HL-60/S4 treated with phorbol 12-myristate 13-acetate at 8.2 ng/mL for 4 days and 3 days (cell line): ENCODE measurements around the gene ERP27.

Source experiments
- in situ Hi-C: fragments of 300-500 bp; cut with MboI; formaldehyde crosslinking; loops from 2 replicates; pipeline ENCODE4 v1.15.0; 2022; ENCODE audit warnings: low sequenced_read_pairs

ERP27 gene

GRCh38 chr12:14942196-14942931 is 4.0 kb upstream of the ERP27 start:
- in situ Hi-C loops = no loop called here

- in situ Hi-C loops = no loop called here
Observed at GRCh38 chr12:14941369-14941768, 3.0 kb upstream of the ERP27 start.

- in situ Hi-C loops = no loop called here
Observed at GRCh38 chr12:14937689-14938088, 648 bp downstream of the ERP27 start.

DNA sequence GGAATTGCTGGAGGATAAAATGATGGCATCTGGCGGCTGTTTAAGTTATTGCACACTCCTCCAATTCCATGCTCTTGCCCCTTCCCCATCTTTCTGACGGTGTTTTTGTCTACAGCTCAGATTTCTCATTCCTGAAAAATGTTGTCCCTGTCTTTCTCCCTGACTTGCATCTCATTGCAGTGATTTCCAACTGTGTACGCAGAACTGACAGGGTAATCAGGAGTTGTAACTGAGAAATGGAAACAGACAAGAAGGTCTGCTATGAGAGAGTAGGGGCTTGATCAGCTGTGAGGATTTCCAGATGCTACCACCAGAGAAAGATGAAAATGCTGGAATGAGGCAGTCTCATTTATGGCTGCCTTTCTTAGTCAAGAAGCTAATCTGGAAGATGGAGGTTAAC is 1.3 kb downstream of the ERP27 start:
- in situ Hi-C loops = no loop called here

DNA sequence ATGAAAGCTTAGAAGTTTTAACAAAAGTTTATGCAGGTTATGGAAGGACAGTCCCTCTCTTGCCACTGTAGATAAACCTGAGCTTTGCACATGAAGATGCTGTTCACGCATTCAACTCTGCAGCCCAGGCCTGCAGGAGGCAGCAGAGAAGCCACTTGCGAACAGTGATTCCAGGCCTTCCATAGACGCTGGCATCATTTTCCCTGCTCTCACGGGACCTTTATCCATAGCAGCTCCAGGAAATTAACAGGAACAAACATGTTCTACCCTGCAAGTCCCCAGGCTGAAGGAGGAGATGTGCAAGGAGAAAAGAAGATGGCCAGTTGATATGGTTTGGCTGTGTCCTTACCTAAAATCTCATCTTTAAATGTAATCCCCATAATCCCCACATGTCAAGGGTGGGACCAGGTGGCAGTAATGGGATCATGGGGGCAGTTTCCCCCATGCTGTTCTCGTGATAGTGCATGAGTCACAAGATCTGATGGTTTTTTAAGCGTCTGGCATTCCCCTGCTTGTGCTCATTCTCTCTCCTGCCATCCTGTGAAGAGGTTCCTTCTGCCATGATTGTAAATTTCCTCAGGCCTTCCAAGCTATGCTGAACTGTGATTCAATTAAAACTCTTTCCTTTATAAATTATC is 2.0 kb downstream of the ERP27 start:
- in situ Hi-C loops = no loop called here

DNA sequence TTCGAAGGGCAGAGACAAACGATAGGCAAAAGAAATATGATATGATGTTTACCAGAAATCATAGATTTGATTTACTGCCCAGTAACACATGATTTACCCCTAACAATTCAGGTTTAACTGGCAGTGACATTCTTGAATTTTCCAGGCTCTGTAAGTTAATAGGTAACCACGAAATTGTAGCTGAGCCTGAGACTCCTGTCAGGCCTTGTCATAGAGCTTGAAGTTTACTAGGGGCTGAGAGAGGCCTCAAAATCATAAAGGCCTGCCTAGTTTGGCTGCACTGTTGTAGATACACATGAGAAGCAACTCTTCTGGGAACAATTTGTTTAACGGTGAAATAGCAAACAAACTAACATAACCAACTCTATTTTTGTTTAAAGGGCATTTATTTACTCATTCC is 3.3 kb downstream of the ERP27 start:
- in situ Hi-C loops = no loop called here

DNA sequence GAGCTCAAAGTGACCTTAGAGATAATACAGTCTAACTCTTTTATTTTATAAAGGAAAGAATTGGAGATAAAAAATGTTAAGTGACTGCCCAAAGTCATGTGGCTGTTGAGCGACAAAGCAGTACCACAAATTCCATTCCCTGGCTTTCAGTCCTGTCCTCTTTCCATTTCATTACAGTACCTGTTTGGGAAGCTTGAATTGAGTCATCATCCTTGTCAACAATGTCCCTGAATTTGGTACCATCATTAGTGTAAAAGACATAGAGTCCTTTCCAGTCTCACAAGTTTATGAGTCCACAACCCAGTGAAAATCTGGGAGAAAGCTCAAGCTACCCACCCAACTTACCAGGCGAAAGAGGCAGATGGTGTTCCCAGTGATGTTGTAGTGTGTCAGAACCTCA is 3.8 kb downstream of the ERP27 start:
- in situ Hi-C loops = no loop called here

- in situ Hi-C loops = no loop called here
Observed at GRCh38 chr12:14931791-14932560, 6.4 kb downstream of the ERP27 start.

DNA sequence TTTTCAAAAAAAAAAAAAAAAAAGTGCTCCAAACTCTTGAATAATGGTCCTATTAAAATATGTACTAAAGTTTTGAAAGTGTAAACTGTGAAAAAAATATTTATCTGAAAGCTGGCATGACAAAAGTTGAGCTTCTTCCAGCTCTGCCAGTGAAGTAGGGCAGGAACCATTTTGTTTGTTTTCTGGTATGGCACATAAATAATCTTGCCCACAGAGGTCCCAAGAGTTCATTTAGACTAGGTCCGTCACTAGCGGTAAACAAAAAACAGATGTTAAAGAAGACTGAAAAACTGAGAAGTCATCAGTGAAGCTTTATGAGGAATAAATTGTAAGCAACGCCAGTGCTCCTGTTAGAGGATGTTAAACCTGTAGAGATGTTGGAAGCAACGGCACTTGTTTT is 7.0 kb downstream of the ERP27 start:
- in situ Hi-C loops = no loop called here

DNA sequence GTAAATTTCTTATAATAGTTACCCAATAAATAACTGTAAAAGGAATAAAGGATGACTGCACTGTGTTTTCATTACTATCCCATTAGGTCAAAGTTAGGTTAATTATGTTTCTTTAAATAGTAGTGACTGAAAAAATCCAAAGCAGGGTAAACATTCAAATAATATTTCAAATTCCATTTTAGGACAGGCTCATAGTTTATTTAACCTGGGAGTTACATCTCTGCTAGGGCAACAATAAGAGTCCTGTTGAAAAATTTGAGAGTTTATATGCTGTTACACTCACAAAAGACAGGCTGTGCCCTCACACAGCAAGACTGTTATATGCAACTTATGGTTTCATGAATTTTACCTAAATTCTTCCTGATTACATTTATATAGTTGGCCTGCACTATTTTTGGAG is 8.0 kb downstream of the ERP27 start:
- in situ Hi-C loops = no loop called here

GRCh38 chr12:14928931-14929330 is 9.4 kb downstream of the ERP27 start:
- in situ Hi-C loops = no loop called here

DNA sequence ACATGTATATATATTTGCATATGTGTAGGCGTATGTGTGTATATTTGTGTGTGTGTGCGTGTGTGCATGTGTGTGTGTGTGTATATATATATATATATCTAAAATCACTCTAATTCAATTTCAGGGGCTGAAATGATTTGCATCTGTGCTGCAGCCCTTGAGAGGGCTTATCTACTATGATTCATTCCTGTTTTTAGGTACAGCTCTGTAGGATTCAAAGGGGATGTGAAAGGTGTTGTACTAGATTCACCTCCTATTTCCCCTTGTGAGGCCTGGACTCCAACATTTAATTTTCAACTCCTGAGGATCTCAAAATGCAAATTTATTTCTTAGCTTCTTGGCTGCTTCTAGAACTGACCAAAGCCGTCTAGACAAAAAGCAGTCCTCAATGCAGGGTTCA is 11.1 kb downstream of the ERP27 start:
- in situ Hi-C loops = no loop called here

- in situ Hi-C loops = no loop called here
Observed at GRCh38 chr12:14924541-14924940, 13.8 kb downstream of the ERP27 start.

GRCh38 chr12:14923944-14924343 is 14.4 kb downstream of the ERP27 start:
- in situ Hi-C loops = no loop called here

DNA sequence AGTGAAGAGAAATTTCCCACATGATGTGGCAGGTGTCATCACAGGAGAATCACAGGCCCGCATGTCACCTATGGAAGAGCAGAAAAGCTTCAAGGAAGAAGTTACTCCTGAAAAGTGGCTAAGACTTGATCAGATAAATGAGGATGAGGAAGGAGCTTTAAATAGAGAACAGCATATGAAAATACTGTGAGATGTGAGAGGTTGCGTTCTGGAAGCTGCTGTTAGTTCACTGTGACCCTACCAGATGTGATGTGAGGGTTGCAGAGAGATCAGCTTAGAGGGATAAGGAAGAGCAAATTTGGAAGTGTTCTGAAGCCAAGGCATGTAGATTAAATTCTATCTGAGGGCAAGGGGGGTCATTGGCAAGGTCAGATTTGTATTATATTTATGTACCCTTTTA is 17.1 kb downstream of the ERP27 start:
- in situ Hi-C loops = no loop called here

DNA sequence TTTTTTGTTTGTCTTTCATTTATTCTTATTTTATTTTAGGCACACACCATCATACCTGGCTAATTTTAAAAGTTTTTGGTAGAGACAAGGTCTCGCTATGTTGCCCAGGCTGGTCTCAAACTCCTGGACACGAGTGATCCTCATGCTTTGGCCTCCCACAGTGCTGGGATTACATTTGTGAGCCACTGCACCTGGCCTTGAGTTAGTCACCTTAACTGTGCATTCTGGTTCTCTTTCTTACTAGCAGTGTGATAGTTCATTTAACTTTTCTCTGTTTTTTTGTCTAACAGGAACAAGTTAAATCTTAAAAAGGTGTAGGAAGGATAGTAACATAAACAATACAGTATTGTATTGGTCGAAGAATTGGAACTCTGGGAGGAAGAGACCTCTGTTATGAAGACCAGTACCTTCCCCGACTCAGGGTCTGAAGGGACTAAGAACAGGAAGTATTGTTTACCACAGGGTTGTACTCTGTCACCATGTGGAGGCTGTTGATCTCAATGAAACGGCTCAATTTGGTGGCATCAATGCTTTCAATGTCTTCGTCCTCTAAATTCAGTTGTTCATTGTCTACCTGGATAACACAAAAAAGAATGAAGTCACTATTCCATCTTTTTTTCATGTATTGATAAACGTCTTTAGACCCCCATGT is 17.7 kb downstream of the ERP27 start:
- in situ Hi-C loops = no loop called here

DNA sequence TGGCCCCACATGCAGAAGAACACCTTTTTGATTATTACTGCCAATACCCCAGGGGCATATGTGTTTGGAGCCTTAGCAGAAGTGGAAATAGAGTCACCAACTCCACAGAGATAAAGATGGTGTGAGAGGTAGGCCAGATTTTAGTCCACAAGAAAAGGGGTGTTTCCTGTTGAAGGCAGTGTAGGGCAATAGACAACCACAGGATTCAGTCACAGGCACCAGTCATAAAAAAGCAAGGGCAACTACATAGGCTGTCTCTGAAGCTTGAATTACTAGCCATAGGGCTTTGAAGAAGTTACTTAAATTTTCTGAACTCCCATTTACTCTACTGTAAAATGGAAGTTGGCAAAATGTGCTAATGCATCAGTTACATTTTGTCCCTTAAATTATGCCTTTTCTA is 18.9 kb downstream of the ERP27 start:
- in situ Hi-C loops = no loop called here

DNA sequence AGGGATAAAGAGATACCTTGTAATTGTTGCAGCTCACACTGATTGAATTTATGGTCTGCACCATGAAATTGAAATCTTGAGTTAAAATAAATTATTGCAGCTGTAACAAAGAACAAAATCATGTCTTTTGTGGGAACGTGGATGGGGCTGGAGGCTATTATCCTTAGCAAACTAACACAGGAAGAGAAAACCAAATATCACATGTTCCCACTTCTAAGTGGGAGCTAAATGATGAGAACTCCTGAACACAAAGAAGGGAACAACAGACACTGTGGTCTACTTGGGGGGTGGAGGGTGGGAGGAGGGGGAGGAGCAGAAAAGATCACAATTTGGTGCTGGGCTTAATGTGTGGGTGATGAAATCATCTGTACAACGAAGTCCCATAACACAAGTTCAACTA is 22.6 kb downstream of the ERP27 start:
- in situ Hi-C loops = no loop called here

DNA sequence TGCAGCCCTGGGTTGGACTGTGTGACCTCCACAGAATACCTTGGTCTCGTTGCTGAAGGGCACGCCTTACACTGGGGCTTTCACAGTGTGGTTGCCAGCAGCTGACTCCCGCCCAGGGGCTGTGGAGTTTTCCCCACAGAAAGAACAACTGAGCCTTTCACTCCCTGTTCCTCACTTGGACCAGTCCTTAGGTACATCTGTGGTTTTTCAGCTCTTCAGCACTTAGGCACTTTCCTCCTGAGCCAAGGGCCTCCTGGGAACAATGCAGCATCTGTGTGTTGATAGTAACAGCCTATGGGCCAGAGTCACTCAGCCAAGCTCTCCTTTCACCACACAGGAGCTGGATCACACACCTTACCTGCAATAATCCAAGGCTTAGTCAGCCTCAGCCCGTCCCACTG is 25.0 kb downstream of the ERP27 start:
- in situ Hi-C loops = no loop called here

DNA sequence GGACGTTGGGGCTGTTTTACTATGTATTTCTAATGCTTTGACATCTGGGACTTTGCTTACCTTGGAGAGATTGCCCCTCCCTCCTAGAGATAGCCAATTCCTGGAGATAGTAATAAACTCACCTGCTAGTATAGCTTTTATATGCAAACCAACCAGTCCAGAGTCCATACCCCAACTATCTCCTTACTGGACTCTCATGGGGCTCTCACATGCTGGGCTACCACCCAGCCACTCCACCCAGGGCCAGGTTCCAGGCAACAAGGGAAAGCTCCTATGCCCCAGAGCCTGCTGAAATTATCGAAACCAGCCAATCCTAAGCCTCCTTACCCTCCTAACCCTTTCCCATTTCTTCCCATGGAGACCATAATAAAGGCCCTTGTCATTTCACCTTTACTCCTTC is 27.2 kb downstream of the ERP27 start:
- in situ Hi-C loops = no loop called here

DNA sequence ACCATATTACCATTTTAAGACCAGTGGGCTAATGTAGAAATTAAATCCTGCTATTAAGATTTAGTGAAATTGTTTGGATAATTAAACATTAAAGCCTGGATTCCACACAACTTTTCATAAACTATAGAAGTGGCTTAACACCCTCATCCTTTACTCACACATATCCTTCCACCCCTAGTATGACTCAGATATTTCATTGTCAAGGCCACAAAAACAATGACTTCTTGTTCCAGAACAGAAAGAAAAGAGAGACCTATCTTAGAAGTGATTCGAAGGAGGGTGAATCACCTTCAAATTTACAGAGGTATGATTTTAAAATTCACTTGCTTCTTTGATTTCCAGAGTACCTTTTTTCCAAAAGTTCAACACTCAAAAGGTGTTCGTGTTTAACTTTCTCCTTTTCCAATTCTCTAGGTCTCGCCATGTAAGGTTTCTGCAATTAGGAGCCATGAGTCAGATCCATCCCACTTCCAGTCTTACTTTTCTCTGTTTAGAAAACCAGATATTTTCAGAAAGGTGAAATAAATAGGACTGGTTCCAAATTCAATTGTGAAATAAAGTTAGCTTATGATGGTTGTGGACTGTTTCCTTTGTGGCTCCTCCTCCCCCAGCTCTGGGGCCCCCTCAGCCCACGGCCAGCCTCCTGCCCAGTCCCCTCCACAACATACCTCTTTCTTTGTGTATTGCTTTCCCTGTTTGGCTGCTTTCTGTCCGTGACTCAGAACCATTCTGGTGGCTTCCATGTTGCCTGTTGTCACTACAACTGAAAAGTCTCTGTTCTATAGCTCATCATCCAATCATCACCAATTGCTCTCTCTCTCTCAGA is 28.0 kb downstream of the ERP27 start:
- in situ Hi-C loops = no loop called here
